H1 (cell line): ENCODE measurements around the gene PRR12. TPM values are rescaled to one million over a fixed set of nuclear protein-coding genes. Genes with fewer than 3 reads are reported as not detected.

ENCODE experiments used
- BRCA1 ChIP-seq: IDR thresholded peaks from 2 replicates; pipeline ENCODE4 v1.6.1; 2012; ENCODE audit warnings: low read depth, low read length, improper control_type of control experiment
- CHD2 ChIP-seq: IDR thresholded peaks from 2 replicates; pipeline ENCODE4 v1.6.1; 2012; ENCODE audit warnings: low read length, improper control_type of control experiment
- CHD7 ChIP-seq: fragments of 300-600 bp; sonication (generic); IDR thresholded peaks from 2 replicates; pipeline ENCODE4 v1.7.1; 2012; ENCODE audit warnings: low read length, moderate library complexity, mild to moderate bottlenecking, inconsistent platforms; ENCODE audit not compliant: insufficient replicate concordance
- CREB1 ChIP-seq: IDR thresholded peaks from 2 replicates; pipeline ENCODE4 v1.6.1; 2012; ENCODE audit warnings: inconsistent platforms
- CTCF ChIP-seq, 3 experiments: IDR thresholded peaks; 1 replicate in 2 of 3; 2 replicates in 1 of 3; pipeline versions ENCODE4 v1.5.1 to v1.6.1; 2011; ENCODE audit warnings: low read length in 3 of 3, mild to moderate bottlenecking in 3 of 3, inconsistent platforms in 2 of 3, low read depth in 1 of 3, moderate library complexity in 1 of 3; ENCODE audit not compliant: insufficient read depth in 1 of 3; ENCODE audit errors: control extremely low read depth in 1 of 3
- KDM1A ChIP-seq: fragments of 200-600, 300-600 bp; sonication (generic); IDR thresholded peaks from 2 replicates; pipeline ENCODE4 v1.7.1; 2016; ENCODE audit warnings: mild to moderate bottlenecking, low read length, borderline replicate concordance
- KDM4A ChIP-seq: IDR thresholded peaks from one replicate; pipeline ENCODE4 v1.7.1; 2012; ENCODE audit warnings: low read depth, mild to moderate bottlenecking, moderate library complexity, low read length, inconsistent platforms; ENCODE audit not compliant: severe bottlenecking
- KDM5A ChIP-seq: fragments of 200-600 bp; IDR thresholded peaks from 2 replicates; pipeline ENCODE4 v1.7.1; 2012; ENCODE audit warnings: mild to moderate bottlenecking, low read length, inconsistent platforms, mixed read lengths
- POLR2A ChIP-seq, 2 experiments: IDR thresholded peaks; 1 replicate in 1 of 2; 2 replicates in 1 of 2; pipeline ENCODE4 v1.6.1; 2011; ENCODE audit warnings: low read depth in 2 of 2, low read length in 2 of 2, mild to moderate bottlenecking in 2 of 2; ENCODE audit errors: control extremely low read depth in 1 of 2
- SIX5 ChIP-seq: IDR thresholded peaks from 2 replicates; pipeline ENCODE4 v1.6.1; 2011; ENCODE audit warnings: mild to moderate bottlenecking, low read depth, low read length
- polyA plus RNA-seq, 7 experiments: library from polyadenylated mRNA; depleted of rRNA in 3 of 7; stranded (reverse) in 5 of 7; unstranded in 2 of 7; fragments of >200 nt in 5 of 7; fragments of 200-250 nt in 2 of 7; gene quantifications; 1 replicate in 5 of 7; 2 replicates in 1 of 7; 4 replicates in 1 of 7; pipeline versions ENCODE4 v1.2.1 to v1.2.3, GENCODE V29; 2011 to 2013; ENCODE audit warnings: missing spikeins in 2 of 7, mixed read lengths in 2 of 7
- total RNA-seq: library from RNA; stranded (reverse); fragmentation: NEBNext Ultra II Directional; extraction: Animal tissue kit (Norgen Biotek cat#: 25700); gene quantifications from 2 replicates; pipeline ENCODE4 v1.2.1, GENCODE V29; 2021

The PRR12 gene
- total and polyA plus RNA-seq, 2 of the 8 experiments (the other 6 are each of a cell fraction or from before 2014, with no cell fraction given) = 2.5 to 59.4 TPM

GRCh38 chr19:49541914-49542313 is 49.1 kb upstream of the PRR12 start (continued):
- no peak for TF ChIP-seq CHD7
- no peak for TF ChIP-seq BRCA1
- no peak for TF ChIP-seq POLR2A (IDR thresholded peaks at IDR 0.05; ENCODE audit: control extremely low read depth in 1 of 2, low read depth in 2 of 2, low read length in 2 of 2)
- no peak for TF ChIP-seq CREB1
- TF ChIP-seq CTCF (IDR thresholded peaks at IDR 0.05; ENCODE audit: control extremely low read depth in 1 of 3, insufficient read depth in 1 of 3, low read depth in 1 of 3, low read length in 3 of 3) = no peak
- TF ChIP-seq CHD2 = no peak
- TF ChIP-seq KDM5A = no peak
- no peak for TF ChIP-seq KDM4A
- TF ChIP-seq KDM1A = no peak
- TF ChIP-seq SIX5 = no peak
